ENCODE results near the gene REL.
"Not testable (repeated sequence)": the region's sequence is repeated elsewhere in the genome, so short reads cannot be mapped to it uniquely, and the experiment has no call there.

Gene REL

DNA sequence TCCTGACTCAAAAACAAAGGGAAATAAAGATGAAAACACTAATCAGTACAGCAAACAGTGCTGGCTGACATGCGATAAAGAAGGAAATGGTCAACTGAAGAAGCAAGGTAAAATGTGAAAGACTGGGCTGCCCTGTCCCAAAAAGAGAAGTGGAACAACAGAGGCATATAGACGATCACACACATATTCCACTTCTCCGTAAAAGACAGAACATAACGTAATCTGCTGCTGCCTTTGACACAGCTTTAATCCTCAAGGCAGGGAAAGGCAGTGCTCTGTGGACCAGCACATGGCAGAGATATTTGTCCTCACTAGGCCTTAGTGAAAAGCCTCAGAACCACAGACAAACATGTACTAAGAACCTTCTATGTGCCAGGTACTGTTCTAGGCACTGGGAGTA lies 24.3 kb upstream of the REL start:
- H3K27me3 ChIP-seq (ENCODE audit: insufficient read depth, low read length, poor library complexity), result no peaks in the 10 kb centered on the region
- ATAC-seq (ENCODE audit: insufficient read depth, low read depth), result no peak
- no peak for DNase-seq
- H3K27ac ChIP-seq (ENCODE audit: low read length), result no peak overlapping the region
- H3K9me3 ChIP-seq (ENCODE audit: insufficient read depth, low read length, severe bottlenecking), result no peaks in the 10 kb centered on the region
- H2AFZ ChIP-seq (ENCODE audit: low read depth, low read length), result no peak overlapping the region
- H3K4me2 ChIP-seq (ENCODE audit: insufficient read depth, low read length), result no peak overlapping the region
- no peaks in the 10 kb centered on the region for H3K4me1 ChIP-seq (ENCODE audit: insufficient read depth, low read length)
- no peaks in the 10 kb centered on the region for H4K20me1 ChIP-seq (ENCODE audit: insufficient read depth, low read length)
- H3K9ac ChIP-seq (ENCODE audit: low read depth, low read length), result no peak overlapping the region
- TF ChIP-seq, protein P1, sequence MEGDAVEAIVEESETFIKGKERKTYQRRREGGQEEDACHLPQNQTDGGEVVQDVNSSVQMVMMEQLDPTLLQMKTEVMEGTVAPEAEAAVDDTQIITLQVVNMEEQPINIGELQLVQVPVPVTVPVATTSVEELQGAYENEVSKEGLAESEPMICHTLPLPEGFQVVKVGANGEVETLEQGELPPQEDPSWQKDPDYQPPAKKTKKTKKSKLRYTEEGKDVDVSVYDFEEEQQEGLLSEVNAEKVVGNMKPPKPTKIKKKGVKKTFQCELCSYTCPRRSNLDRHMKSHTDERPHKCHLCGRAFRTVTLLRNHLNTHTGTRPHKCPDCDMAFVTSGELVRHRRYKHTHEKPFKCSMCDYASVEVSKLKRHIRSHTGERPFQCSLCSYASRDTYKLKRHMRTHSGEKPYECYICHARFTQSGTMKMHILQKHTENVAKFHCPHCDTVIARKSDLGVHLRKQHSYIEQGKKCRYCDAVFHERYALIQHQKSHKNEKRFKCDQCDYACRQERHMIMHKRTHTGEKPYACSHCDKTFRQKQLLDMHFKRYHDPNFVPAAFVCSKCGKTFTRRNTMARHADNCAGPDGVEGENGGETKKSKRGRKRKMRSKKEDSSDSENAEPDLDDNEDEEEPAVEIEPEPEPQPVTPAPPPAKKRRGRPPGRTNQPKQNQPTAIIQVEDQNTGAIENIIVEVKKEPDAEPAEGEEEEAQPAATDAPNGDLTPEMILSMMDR (IDR thresholded peaks at IDR 0.05; ENCODE audit: borderline replicate concordance, extremely low read depth, low read length, poor library complexity, severe bottlenecking), result no peak
- TF ChIP-seq EZH2 (IDR thresholded peaks at IDR 0.05; ENCODE audit: borderline replicate concordance, low read depth, low read length, severe bottlenecking), result no peak
- no peaks in the 10 kb centered on the region for H3K79me2 ChIP-seq (ENCODE audit: insufficient read depth, low read length)
- no peak overlapping the region for H3K4me3 ChIP-seq (ENCODE audit: low read depth in 1 of 2, low read length in 2 of 2)
- no peaks in the 10 kb centered on the region for H3K36me3 ChIP-seq (ENCODE audit: insufficient read depth, low read length)

DNA sequence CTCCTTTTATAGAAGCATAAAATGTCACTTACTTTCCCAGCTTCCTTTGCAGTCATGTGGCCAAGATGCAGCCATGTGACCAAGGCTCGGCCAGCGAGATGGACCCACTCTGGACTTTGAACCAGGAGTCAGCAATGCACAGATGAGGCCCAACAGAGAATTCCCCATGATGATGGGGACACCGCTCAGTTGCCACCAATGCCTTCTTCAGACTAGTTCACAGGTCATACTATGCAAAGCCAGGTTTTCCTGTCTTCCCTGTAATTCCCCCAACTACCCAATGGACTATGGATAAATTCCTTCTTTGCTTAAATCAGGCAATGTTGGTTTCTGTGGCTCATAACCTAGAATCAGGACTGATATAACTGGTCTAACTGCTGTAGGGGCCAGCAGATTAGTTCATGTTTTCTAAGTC lies 22.5 kb upstream of the REL start:
- no peak for TF ChIP-seq EZH2 (IDR thresholded peaks at IDR 0.05; ENCODE audit: borderline replicate concordance, low read depth, low read length, severe bottlenecking)
- TF ChIP-seq, protein P1 (IDR thresholded peaks at IDR 0.05; ENCODE audit: borderline replicate concordance, extremely low read depth, low read length, poor library complexity, severe bottlenecking), result no peak

DNA sequence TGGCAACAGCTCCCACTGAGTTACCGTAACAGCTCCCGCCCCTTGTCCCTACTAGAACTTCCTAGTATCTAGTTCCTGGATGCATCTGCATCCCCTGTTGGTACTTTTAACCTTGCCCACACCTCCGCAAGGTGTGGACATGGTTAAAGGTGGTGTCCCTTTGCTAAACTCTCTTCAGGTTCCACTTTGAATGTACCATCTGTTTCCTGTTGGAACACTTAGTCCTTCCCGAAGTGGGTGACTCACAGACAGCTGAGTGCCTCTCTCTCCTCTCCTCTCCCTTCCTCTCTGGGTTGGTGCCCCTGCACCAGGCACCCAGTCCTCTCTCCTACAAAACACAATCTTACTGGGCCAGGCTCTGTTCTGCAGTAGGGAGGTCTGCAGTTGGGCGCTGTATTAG lies 19.6 kb upstream of the REL start:
- no peaks in the 10 kb centered on the region for H3K27me3 ChIP-seq (ENCODE audit: insufficient read depth, low read length, poor library complexity)
- H3K9ac ChIP-seq (ENCODE audit: low read depth, low read length), result no peak overlapping the region
- TF ChIP-seq, protein P1 (IDR thresholded peaks at IDR 0.05; ENCODE audit: borderline replicate concordance, extremely low read depth, low read length, poor library complexity, severe bottlenecking), result no peak
- no peak for TF ChIP-seq EZH2 (IDR thresholded peaks at IDR 0.05; ENCODE audit: borderline replicate concordance, low read depth, low read length, severe bottlenecking)
- H3K4me2 ChIP-seq (ENCODE audit: insufficient read depth, low read length), result no peak overlapping the region
- no peak for DNase-seq
- ATAC-seq (ENCODE audit: insufficient read depth, low read depth), result no peak
- no peaks in the 10 kb centered on the region for H3K9me3 ChIP-seq (ENCODE audit: insufficient read depth, low read length, severe bottlenecking)
- no peak overlapping the region for H3K4me3 ChIP-seq (ENCODE audit: low read depth in 1 of 2, low read length in 2 of 2)
- H3K27ac ChIP-seq (ENCODE audit: low read length), result no peak overlapping the region
- H4K20me1 ChIP-seq (ENCODE audit: insufficient read depth, low read length), result no peaks in the 10 kb centered on the region
- H2AFZ ChIP-seq (ENCODE audit: low read depth, low read length), result no peak overlapping the region
- no peaks in the 10 kb centered on the region for H3K36me3 ChIP-seq (ENCODE audit: insufficient read depth, low read length)
- H3K79me2 ChIP-seq (ENCODE audit: insufficient read depth, low read length), result no peaks in the 10 kb centered on the region
- H3K4me1 ChIP-seq (ENCODE audit: insufficient read depth, low read length), result no peaks in the 10 kb centered on the region

More for the DNA sequence above, 22.5 kb upstream of the REL start:
- no peak overlapping the region for H2AFZ ChIP-seq (ENCODE audit: low read depth, low read length)
- no peak overlapping the region for H3K27ac ChIP-seq (ENCODE audit: low read length)
- ATAC-seq (ENCODE audit: insufficient read depth, low read depth), result no peak
- H3K4me2 ChIP-seq (ENCODE audit: insufficient read depth, low read length), result no peak overlapping the region
- H3K9ac ChIP-seq (ENCODE audit: low read depth, low read length), result no peak overlapping the region
- H3K36me3 ChIP-seq (ENCODE audit: insufficient read depth, low read length), result no peaks in the 10 kb centered on the region
- H3K79me2 ChIP-seq (ENCODE audit: insufficient read depth, low read length), result no peaks in the 10 kb centered on the region
- no peaks in the 10 kb centered on the region for H3K4me1 ChIP-seq (ENCODE audit: insufficient read depth, low read length)
- H3K27me3 ChIP-seq (ENCODE audit: insufficient read depth, low read length, poor library complexity), result no peaks in the 10 kb centered on the region
- no peaks in the 10 kb centered on the region for H4K20me1 ChIP-seq (ENCODE audit: insufficient read depth, low read length)
- DNase-seq, result no peak
- H3K4me3 ChIP-seq (ENCODE audit: low read depth in 1 of 2, low read length in 2 of 2), result no peak overlapping the region
- H3K9me3 ChIP-seq (ENCODE audit: insufficient read depth, low read length, severe bottlenecking), result no peaks in the 10 kb centered on the region

DNA sequence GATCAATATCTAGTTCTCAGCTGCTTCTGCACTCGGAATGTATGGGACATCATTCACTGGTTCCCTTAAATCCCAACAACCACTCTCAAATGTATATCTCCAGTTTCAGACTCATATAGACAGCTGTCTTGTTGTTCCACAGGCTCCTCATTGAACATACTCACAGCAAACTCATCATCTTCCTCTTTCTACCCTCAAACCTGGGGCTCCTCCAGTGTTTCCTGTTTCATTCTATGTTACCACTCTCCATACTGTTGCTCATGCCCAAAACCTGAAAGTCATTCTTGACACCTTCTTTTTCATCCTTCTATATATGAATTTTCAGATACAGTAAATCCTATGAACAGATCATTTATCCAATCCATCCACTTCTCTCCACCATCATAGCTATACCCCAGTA lies 18.7 kb upstream of the REL start:
- TF ChIP-seq, protein P1 (IDR thresholded peaks at IDR 0.05; ENCODE audit: borderline replicate concordance, extremely low read depth, low read length, poor library complexity, severe bottlenecking), result no peak
- TF ChIP-seq EZH2 (IDR thresholded peaks at IDR 0.05; ENCODE audit: borderline replicate concordance, low read depth, low read length, severe bottlenecking), result no peak
- Histone ChIP-seq H3K27ac (ENCODE audit: low read length) (no peak overlapping the region), H3K79me2 (ENCODE audit: insufficient read depth, low read length) (no peaks in the 10 kb centered on the region), H3K9me3 (ENCODE audit: insufficient read depth, low read length, severe bottlenecking) (peaks cover 5% of the 10 kb centered on the region), H3K4me1 (ENCODE audit: insufficient read depth, low read length) (peaks cover 5% of the 10 kb centered on the region), H3K4me2 (ENCODE audit: insufficient read depth, low read length) (no peak overlapping the region), H3K9ac (ENCODE audit: low read depth, low read length) (no peak overlapping the region), H3K27me3 (ENCODE audit: insufficient read depth, low read length, poor library complexity) (no peaks in the 10 kb centered on the region), H4K20me1 (ENCODE audit: insufficient read depth, low read length) (no peaks in the 10 kb centered on the region), H2AFZ (ENCODE audit: low read depth, low read length) (no peak overlapping the region), H3K36me3 (ENCODE audit: insufficient read depth, low read length) (no peaks in the 10 kb centered on the region), H3K4me3 (ENCODE audit: low read depth in 1 of 2, low read length in 2 of 2) (no peak overlapping the region)
- no peak for ATAC-seq (ENCODE audit: insufficient read depth, low read depth)
- no peak for DNase-seq

DNA sequence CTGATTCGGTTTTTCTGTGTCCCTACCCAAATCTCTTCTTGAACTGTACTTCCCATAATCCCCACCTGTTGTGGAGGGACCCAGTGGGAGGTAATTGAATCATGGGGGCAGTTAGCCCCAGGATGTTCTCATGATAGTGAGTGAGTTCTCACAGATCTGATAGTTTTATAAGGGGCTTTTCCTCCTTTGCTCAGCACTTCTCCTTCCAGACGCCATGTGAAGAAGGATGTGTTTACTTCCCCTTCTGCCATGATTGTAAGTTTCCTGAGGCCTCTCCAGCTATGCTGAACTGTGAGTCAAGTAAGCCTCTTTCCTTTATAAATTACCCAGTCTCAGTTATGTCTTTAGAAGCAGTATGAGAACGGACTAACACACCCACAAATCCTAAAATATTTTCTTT lies 16.0 kb upstream of the REL start:
- not testable (repeated sequence) for H3K4me3 ChIP-seq (ENCODE audit: low read depth in 1 of 2, low read length in 2 of 2); H3K9ac ChIP-seq (ENCODE audit: low read depth, low read length); ATAC-seq (ENCODE audit: insufficient read depth, low read depth); H3K79me2 ChIP-seq (ENCODE audit: insufficient read depth, low read length); H2AFZ ChIP-seq (ENCODE audit: low read depth, low read length); H3K27ac ChIP-seq (ENCODE audit: low read length); DNase-seq; H3K27me3 ChIP-seq (ENCODE audit: insufficient read depth, low read length, poor library complexity); H3K4me2 ChIP-seq (ENCODE audit: insufficient read depth, low read length); H4K20me1 ChIP-seq (ENCODE audit: insufficient read depth, low read length); H3K36me3 ChIP-seq (ENCODE audit: insufficient read depth, low read length)
- Histone ChIP-seq H3K4me1 (ENCODE audit: insufficient read depth, low read length) (peaks cover 10% of the 10 kb centered on the region), H3K9me3 (ENCODE audit: insufficient read depth, low read length, severe bottlenecking) (peaks cover 14% of the 10 kb centered on the region)

Measured in DND-41 (cell line).